GM18951 (cell line): ENCODE data around the gene GDF9.

Experiments used
- POLR2A ChIP-seq: IDR thresholded peaks from 4 replicates; pipeline ENCODE4 v1.6.1; 2011; ENCODE audit warnings: mild to moderate bottlenecking; ENCODE audit not compliant: insufficient read length, insufficient read depth; ENCODE audit errors: extremely low read depth
- in situ Hi-C: fragments of 300-500 bp; cut with MboI; formaldehyde crosslinking; loops from one replicate; pipeline ENCODE4 v1.12.0; 2022; ENCODE audit warnings: low sequenced_read_pairs, mixed read lengths, inconsistent platforms; ENCODE audit not compliant: unreplicated experiment

GDF9 gene

DNA sequence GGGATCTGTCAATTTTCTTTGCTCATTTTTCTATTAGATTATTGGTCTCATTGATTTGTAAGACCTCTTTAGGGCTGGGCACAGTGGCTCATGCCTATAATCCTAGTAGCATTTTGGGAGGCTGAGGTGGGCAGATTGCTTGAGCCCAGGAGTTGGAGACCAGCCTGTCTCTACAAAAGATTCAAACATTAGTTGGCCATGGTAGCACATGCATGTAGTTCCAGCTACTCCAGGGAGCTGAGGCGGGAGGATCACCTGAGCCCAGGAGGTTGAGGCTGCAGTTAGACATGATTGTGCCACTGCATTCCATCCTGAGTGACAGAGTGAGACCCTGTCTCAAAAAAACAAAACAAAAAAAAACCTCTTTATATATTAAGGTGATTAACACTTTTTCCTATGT lies 29.4 kb downstream of the GDF9 start:
- TF ChIP-seq POLR2A: no peak
- in situ Hi-C loops: loop anchor here (25.0 kb wide), 1 partner anchor 450 kb away; no protein-coding TSS in a partner anchor

DNA sequence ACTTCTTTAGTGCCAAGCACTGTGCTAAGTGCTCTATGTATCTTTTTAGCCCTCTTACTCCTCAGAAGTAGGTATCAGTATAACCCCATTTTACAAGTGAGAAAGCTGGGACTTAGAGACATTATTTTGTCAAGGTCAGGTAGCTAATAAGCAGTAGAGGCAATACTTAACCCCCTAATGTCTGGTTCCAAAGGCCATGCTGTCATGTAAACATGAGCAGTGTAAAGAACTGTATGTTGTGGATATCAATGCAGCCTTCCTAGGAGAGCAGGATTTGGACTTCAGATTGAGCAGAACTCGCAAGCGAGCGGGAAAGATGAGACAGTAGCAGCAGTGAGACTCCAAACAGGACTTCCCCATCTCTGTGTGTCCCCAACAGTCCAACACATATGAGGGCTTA lies 32.2 kb downstream of the GDF9 start:
- TF ChIP-seq POLR2A: no peak
- in situ Hi-C loops: loop anchor here (25.0 kb wide), 1 partner anchor 447 kb away; no protein-coding TSS in a partner anchor

GRCh38 chr5:132832612-132833011 lies 33.7 kb downstream of the GDF9 start:
- no peak for TF ChIP-seq POLR2A
- in situ Hi-C loops: loop anchor here (25.0 kb wide), 1 partner anchor 445 kb away; no protein-coding TSS in a partner anchor

- in situ Hi-C loops: loop anchor here (25.0 kb wide), 1 partner anchor 444 kb away; no protein-coding TSS in a partner anchor
- no peak for TF ChIP-seq POLR2A
Measured at GRCh38 chr5:132831095-132831860, 35.0 kb downstream of the GDF9 start.

- in situ Hi-C loops: loop anchor here (25.0 kb wide), 1 partner anchor 443 kb away; no protein-coding TSS in a partner anchor
- peak; percentile 50 for TF ChIP-seq POLR2A
Measured at GRCh38 chr5:132830436-132831094, 35.7 kb downstream of the GDF9 start, which contains the start of gene SHROOM1. SHROOM1 (minus strand) TSS chr5:132830647; CDS start chr5:132826140, 4,507 bp downstream.

DNA sequence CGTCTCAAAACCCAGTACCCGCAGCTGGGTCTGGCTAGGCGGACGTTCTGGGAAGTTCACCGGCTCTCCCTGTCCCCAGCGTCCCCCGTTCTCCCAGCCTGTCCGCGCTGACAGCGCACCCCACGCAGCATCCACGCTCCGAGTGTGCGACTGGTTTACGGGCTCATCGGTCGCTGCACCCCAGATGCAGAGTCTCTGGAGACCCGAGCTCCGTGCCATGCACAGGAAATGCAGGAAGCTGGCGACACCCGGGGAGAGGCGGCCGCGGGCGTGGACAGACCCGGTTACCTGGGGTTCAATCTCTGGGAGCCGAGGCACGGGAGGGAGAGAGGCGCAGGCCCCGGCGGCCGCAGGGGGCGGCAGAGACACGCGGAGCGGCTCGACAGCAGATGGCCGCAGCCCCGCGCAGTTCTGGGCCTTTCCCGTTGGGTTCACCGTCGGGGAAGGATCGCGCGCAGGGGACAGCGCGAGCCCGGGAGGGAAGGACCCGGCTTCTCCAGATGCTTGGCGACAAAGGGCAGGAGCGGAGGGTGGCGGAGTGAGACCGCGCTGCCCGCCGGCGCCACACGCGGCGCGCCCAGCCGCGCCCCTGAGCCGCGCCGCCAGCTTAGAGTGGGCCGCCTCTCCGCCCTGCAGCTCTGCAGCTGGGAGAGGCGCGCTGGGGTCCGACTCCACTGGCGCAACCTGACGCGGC lies 36.4 kb downstream of the GDF9 start:
- TF ChIP-seq POLR2A: no peak
- in situ Hi-C loops: loop anchor here (25.0 kb wide), 1 partner anchor 443 kb away; no protein-coding TSS in a partner anchor

DNA sequence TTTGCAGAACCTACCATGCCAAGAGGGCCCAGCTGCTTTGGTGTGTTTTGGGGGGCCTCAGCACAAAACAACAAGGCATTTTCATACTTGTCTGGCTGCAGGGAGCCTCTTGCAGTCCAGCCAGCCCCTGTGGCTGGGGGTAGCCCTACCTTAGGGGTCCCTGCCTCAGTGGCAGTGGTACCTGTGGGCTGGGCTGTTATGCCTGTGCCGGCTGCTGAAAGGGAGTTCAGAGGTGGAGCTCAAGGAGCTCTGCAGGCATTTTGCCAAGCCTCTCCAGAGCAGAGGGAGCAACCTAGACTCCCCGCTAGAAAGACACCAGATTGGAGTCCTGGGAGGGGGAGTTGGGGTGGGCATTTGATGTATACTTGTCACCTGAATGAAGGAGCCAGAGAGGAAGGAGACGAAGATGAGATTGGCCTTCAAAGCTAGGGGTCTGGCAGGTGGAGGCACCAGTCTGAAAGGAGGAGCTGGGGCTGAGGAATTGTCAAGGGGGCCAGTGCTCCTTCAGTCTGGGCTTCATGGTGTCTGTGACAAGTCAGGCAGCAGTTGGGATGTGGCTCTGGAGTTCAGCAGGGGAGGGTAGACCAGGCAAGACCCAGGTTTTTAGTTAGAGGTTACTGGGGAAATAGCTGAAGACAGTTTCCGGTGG lies 37.3 kb downstream of the GDF9 start:
- TF ChIP-seq POLR2A: no peak
- in situ Hi-C loops: loop anchor here (25.0 kb wide), 1 partner anchor 442 kb away; no protein-coding TSS in a partner anchor

DNA sequence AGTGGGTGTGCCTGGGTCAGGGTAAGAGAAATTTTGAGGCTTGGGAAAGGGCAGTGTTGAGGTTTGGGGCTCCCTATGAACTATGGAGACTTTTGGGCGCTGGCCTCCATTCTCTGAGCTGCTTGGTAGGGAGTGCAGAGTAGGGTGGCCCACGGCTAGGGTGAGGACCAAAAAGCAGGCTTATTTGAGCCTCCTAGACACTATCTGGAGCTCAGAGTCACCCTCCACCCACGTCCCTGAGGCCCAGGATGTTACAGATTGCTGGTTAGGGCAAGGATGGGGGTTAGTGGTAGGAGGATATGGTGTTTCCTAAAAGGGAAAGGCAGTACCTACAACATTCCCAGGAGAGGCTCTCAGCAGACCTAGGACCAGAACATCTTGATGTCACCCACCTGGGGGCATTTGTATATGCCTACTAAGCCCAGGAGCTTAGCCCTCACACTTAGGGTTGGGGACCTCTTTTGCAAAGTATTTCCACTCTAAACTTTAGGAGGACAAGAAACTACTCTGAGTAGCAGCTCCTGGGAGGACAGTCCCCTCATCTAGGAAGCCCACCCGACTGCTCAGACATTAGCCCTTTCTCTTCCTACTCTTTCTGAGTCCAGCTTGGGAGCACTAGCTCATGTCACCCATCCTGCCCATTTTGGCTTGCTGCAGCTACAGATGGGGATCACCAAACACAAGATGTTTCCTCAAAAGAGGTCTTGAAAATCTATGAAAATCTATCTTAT lies 38.2 kb downstream of the GDF9 start:
- no peak for TF ChIP-seq POLR2A
- in situ Hi-C loops: loop anchor here (25.0 kb wide), 1 partner anchor 441 kb away; no protein-coding TSS in a partner anchor

GRCh38 chr5:132826424-132827082 lies 39.7 kb downstream of the GDF9 start:
- in situ Hi-C loops: loop anchor here (25.0 kb wide), 1 partner anchor 439 kb away; no protein-coding TSS in a partner anchor
- TF ChIP-seq POLR2A: no peak

DNA sequence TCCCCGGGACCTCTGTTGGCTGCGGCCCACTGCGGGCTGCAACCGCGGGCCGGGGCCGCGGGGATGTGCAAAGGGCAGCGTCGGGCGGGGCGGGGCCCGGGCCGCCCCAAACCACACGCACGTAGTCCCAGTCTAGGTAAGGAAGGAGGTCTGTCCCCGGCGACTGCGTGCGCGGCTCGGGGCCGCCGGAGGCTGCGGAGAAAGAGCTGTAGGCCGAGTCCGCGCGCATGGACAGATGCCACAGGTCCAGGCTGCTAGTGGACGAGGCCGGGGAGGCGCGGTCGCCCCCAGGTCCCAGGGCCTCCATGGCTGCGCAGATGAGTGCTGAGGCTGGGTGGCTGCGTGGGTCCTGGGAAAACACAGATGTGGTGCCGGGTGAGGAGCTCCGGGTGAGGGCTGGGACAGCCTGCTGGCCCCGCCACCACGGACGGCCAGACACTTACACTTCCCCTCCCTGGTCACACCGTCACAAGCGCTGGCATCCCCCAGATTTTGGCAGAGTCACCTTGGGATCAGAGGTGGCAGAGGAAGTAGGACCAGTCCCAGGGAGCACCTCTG lies 40.4 kb downstream of the GDF9 start:
- TF ChIP-seq POLR2A: no peak
- in situ Hi-C loops: loop anchor here (25.0 kb wide), 1 partner anchor 439 kb away; no protein-coding TSS in a partner anchor
